GM19467 (cell line): ENCODE results near the gene TUBGCP3.

Experiments
- ATAC-seq: cut with Tn5 transposase; IDR thresholded peaks from one replicate; pipeline ENCODE4 v1.9.1; 2021; ENCODE audit warnings: mild to moderate bottlenecking, moderate library complexity; ENCODE audit not compliant: unreplicated experiment

TUBGCP3 gene

GRCh38 chr13:112616586-112617362 lies 28.8 kb upstream of the TUBGCP3 start:
- ATAC-seq: no peak

GRCh38 chr13:112615391-112615790 lies 27.4 kb upstream of the TUBGCP3 start:
- no peak for ATAC-seq

- ATAC-seq: no peak
Observed at GRCh38 chr13:112614835-112615234, 26.9 kb upstream of the TUBGCP3 start.

GRCh38 chr13:112608212-112608611 lies 20.3 kb upstream of the TUBGCP3 start:
- ATAC-seq: no peak

GRCh38 chr13:112606109-112607001 lies 18.4 kb upstream of the TUBGCP3 start:
- ATAC-seq: peak; percentile 99

- ATAC-seq: no peak
Observed at GRCh38 chr13:112605531-112605990, 17.6 kb upstream of the TUBGCP3 start.

GRCh38 chr13:112603641-112604225 lies 15.8 kb upstream of the TUBGCP3 start:
- ATAC-seq: no peak

GRCh38 chr13:112602189-112602588 lies 14.2 kb upstream of the TUBGCP3 start:
- no peak for ATAC-seq

GRCh38 chr13:112601371-112601770 lies 13.4 kb upstream of the TUBGCP3 start:
- no peak for ATAC-seq

GRCh38 chr13:112596235-112596634 lies 8.3 kb upstream of the TUBGCP3 start:
- ATAC-seq: no peak

GRCh38 chr13:112592647-112593046 lies 4.7 kb upstream of the TUBGCP3 start:
- no peak for ATAC-seq

- no peak for ATAC-seq
Observed at GRCh38 chr13:112592181-112592580, 4.2 kb upstream of the TUBGCP3 start.

GRCh38 chr13:112588490-112589297 lies 741 bp upstream of the TUBGCP3 start:
- no peak for ATAC-seq

- peak; percentile 36 for ATAC-seq
Observed at GRCh38 chr13:112587212-112587763, 665 bp downstream of the TUBGCP3 start.

- ATAC-seq: no peak
Observed at GRCh38 chr13:112586334-112586960, 1.5 kb downstream of the TUBGCP3 start.

- ATAC-seq: no peak
Observed at GRCh38 chr13:112583592-112584277, 4.2 kb downstream of the TUBGCP3 start.

GRCh38 chr13:112582263-112582662 lies 5.7 kb downstream of the TUBGCP3 start:
- no peak for ATAC-seq

- no peak for ATAC-seq
Observed at GRCh38 chr13:112580912-112581311, 7.0 kb downstream of the TUBGCP3 start.

- no peak for ATAC-seq
Observed at GRCh38 chr13:112580211-112580610, 7.7 kb downstream of the TUBGCP3 start.
